PC-3 (cell line): ENCODE measurements around the gene SUCNR1.

Experiments
- EZH2 ChIP-seq: fragments of 300-600 bp; sonication (generic); IDR thresholded peaks from one replicate; pipeline ENCODE4 v1.6.1; 2017; ENCODE audit warnings: antibody characterized with exemption, mild to moderate bottlenecking, low read length; ENCODE audit not compliant: unreplicated experiment
- TF ChIP-seq, protein P1 (sequence below): fragments of 300-600 bp; sonication (generic); conservative IDR thresholded peaks from 2 replicates; pipeline ENCODE4 v1.5.1; 2017; ENCODE audit warnings: antibody characterized with exemption, low read depth, mild to moderate bottlenecking, low read length

DNA sequence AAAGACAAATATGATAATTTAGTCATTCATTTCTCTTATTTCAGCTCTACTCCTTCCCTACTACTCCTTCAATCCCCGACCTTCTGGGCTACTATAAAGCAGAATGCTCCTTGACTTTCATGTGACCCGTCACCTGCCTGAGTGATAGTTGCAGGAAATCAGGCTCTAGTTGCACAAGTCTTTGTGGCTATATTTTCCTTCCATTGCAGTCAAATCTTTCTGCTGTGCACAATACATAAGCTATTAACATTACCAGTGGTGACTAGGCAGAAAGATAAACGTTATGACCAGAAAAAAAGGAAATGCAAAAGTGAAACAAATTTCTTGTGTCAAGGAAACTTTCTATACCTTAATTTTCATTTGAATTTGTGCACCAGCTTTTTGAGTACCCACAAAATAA, 2.3 kb downstream of the SUCNR1 start:
- TF ChIP-seq, protein P1, sequence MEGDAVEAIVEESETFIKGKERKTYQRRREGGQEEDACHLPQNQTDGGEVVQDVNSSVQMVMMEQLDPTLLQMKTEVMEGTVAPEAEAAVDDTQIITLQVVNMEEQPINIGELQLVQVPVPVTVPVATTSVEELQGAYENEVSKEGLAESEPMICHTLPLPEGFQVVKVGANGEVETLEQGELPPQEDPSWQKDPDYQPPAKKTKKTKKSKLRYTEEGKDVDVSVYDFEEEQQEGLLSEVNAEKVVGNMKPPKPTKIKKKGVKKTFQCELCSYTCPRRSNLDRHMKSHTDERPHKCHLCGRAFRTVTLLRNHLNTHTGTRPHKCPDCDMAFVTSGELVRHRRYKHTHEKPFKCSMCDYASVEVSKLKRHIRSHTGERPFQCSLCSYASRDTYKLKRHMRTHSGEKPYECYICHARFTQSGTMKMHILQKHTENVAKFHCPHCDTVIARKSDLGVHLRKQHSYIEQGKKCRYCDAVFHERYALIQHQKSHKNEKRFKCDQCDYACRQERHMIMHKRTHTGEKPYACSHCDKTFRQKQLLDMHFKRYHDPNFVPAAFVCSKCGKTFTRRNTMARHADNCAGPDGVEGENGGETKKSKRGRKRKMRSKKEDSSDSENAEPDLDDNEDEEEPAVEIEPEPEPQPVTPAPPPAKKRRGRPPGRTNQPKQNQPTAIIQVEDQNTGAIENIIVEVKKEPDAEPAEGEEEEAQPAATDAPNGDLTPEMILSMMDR, result no peak
- no peak for TF ChIP-seq EZH2
